Stimulated activated CD8-positive, alpha-beta memory T cell treated with anti-CD3 and anti-CD28 coated beads, Interleukin-12 subunit alpha, Interleukin-12 subunit beta, amount 100 ng/mL, for 1 hour (primary cell): Measurements from ENCODE around the gene ELP5.

Experiments used
- DNase-seq: peaks from one replicate; pipeline ENCODE4 v3.0.0-alpha.2; 2020; ENCODE audit warnings: low read depth

The ELP5 gene

DNA sequence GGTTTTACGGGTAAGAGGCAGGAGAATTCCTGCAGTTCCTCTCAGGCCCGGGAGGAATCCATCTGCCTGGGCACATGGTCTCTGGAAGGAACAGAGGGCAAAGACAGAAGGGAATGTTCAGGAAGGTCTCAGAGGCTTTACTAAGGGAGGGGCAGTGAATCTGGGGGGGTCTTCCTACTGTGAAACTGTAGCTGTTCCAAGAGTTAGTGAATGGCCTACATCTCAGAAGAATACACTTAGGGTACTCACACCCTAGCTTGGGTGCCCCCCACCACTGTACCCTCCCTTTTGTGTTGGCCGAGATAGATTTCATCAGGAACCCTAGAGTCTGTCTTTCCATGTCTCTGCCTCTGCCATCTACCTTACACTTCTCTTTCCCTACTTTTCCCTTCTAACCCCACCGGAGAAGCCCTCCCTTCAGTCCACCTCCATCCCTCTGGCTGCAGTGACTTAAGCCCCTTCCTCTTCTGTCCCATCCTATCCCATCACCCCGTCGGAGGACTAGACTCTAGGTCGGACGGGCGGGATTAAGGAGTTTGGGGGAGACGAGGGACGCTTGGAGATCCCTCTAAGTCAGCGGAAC is 32.7 kb upstream of the ELP5 start:
- no peak for DNase-seq

GRCh38 chr17:7219812-7220592 is 32.0 kb upstream of the ELP5 start, which contains the start of the genes ACADVL and DLG4:
ACADVL (plus strand) TSS chr17:7219938; CDS start chr17:7219985, 47 bp downstream.
DLG4 (minus strand) TSS chr17:7219836.
- DNase-seq = peak; percentile 60

DNA sequence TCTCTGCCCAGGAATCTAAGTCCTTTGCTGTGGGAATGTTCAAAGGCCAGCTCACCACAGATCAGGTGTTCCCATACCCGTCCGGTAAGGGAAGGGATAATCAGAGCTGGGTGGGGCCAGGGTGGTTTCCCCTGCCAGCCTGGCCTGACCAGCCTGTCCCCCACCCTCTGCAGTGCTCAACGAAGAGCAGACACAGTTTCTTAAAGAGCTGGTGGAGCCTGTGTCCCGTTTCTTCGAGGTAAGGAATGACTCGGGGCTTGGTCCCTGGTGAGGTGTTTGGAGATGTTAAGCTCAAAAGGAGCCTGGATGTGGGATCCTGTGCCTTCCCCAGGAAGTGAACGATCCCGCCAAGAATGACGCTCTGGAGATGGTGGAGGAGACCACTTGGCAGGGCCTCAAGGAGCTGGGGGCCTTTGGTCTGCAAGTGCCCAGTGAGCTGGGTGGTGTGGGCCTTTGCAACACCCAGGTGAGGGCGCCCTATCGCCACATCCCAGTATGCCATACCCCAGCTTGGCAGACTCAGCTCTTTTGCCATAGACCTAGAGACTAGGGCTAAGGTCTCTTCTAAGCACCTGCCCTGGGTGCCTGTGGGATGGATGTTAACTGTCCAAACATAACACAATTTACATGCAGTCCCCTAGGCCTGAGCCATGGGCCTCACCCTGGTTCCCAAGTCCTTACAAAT is 31.3 kb upstream of the ELP5 start:
- peak; percentile 22 for DNase-seq

DNA sequence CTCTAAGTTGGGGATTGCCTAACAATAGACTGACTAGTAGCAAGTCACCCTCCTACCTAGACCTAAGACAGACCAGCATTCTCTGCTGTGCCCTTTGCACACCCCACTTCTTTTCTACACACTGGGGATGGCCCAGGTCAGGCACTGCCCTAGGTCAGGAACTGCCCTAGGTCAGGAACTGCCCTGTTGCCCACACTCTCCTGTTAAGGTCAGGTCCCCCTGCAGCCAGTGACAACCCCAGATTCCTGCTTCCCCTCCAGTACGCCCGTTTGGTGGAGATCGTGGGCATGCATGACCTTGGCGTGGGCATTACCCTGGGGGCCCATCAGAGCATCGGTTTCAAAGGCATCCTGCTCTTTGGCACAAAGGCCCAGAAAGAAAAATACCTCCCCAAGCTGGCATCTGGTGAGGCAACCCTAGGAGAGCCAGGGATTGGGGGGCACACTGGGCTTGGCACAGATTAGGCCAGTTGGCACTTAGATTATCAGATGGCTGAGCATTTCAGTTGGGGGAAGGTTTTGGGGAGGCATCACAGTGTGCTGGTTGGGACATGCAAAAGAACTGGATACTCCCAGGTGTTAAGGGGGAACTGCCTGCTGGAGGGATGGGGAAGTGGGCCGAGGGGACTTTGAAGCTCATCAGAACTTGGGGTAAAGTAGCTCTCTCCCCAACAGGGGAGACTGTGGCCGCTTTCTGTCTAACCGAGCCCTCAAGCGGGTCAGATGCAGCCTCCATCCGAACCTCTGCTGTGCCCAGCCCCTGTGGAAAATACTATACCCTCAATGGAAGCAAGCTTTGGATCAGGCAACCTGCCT is 30.5 kb upstream of the ELP5 start:
- no peak for DNase-seq

- no peak for DNase-seq
These were observed 29.7 kb upstream of the ELP5 start for GRCh38 chr17:7222093-7222971.

DNA sequence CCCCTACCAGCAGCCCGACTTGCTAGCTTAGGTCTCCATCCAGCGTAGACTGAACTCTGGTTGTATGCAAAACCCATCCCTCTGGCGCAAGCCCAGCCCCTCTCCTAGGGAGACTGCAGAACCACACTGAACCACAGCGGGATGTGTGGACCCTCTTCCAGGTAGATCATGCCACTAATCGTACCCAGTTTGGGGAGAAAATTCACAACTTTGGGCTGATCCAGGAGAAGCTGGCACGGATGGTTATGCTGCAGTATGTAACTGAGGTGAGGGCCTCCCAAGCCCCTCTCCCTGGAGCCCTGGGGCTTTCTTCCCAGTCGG is 29.1 kb upstream of the ELP5 start:
- no peak for DNase-seq

GRCh38 chr17:7223375-7223774 is 28.6 kb upstream of the ELP5 start:
- no peak for DNase-seq

- DNase-seq = no peak
These were observed 27.9 kb upstream of the ELP5 start for GRCh38 chr17:7224110-7224509.

DNA sequence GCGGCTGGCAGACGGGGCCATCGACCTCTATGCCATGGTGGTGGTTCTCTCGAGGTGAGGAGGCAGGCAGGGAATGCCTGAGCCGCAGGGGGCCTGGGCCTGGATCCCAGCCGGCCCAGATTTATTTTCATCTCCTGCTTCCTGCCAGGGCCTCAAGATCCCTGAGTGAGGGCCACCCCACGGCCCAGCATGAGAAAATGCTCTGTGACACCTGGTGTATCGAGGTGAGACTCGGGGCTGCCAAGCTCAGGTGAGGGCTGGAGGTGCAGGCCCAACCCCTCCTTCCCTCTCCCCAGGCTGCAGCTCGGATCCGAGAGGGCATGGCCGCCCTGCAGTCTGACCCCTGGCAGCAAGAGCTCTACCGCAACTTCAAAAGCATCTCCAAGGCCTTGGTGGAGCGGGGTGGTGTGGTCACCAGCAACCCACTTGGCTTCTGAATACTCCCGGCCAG is 27.3 kb upstream of the ELP5 start:
- no peak for DNase-seq

DNA sequence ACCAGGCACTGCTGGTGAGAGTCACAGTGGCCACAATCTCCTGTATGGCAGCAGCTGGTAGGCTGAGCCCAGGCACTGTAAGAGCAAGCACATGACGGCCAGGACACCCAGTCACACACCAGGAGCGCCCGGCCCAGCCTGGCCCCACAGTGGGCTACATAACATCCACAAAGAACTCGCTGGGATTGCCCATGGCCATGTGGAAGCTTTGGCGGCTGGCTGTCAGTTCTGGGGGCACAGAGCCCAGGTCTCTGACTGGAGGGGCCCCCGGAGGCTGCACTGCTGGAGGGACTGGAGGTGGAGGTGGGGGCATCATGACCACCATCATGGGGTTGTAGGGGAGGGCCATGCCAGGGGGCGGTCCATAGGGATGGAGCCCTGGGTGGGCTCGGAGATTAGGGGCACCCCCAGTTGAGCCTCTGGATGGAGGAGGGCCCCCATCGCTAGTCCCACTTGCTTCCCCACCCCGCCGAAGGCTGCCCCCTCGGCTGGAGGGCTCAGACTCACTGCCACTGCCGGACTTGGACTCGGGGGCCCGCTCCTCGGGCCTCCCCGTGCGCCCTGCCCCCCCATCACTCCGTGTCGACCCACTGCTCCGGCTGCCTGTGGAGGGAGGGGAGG is 26.2 kb upstream of the ELP5 start:
- no peak for DNase-seq

DNA sequence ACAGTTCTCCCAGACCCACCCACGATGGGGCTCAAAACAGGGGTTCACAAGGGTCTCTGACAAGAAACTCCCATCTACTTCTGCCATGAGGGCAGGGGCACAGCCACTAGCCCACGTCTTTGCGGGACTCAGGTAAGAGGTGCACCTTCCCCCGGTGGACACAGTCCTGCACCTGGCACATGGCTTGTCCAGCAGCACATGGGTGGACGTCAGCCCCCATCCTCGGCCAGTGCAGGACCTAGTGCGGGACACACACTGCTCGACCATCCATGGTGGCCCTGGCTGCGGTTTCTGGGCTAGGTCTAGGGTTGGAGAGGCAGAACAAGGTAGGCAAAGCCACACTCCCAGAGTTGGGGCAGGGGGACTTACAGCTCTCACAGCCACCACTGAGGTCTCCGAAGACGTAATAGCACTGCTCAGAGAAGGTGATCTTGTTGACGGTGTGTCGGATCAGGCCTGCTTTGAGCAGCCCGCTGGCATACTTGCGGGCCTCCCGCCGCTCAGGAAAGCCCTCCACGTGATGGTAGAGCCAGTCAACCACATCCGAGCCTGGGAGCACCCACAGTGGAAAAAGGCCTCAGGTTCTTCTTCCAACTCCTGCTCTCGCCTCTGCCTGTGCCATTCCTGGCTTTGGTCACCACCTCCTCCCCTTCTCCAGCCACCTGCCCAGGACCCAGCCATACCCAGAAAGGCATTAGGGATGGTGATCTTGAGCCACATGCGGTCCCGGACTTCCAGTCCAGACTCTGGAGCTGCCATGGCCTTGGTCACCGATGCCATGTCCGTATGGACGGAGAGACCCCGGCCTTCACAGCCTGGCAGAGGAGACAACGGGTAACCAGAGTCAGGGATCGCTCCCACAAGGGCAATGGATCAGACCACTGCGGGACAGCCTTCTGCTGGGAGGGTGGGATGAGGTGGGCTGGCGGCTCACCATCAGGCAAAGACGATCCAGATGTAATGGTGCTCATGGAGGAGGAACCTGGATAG is 25.0 kb upstream of the ELP5 start:
- DNase-seq = no peak

- DNase-seq = no peak
These were observed 23.1 kb upstream of the ELP5 start for GRCh38 chr17:7228920-7229319.

DNA sequence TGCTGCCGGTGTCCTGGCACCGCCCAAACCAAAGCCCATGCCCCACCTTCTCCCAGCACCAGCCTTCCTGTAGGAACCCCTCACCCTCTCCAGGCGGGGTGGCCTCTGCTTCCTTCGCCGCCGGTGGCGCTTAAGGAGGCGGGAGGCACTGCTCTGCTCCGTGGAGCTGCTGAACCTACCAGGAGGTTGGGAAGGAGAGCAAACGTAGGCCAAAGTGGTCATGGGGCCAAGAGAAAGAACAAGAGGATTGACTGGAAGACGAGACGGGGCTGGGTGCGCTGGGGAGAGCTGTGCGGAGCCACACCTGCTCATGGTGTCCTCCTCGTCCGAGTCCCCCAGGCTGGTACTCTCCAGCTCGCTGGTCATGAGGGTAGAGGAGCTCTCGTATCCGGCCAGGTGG is 22.5 kb upstream of the ELP5 start:
- DNase-seq = no peak

DNA sequence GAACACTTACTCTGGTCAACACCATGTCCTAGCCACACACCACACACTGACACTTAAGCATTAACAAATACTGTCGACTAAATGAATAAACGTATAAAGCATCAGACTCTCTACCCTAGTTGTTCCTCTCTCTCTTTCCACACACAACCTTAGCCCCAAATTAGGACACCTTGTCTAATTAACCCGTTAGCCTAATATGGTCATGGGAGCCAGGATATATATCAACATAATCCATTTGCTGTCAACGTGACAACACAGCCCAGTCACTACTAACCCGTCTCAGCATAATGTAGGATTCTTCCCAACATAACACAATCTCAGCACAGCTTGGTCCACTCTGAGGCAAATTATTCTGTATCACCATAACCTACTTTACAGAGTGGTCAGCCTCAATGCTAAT is 19.9 kb upstream of the ELP5 start:
- no peak for DNase-seq

DNA sequence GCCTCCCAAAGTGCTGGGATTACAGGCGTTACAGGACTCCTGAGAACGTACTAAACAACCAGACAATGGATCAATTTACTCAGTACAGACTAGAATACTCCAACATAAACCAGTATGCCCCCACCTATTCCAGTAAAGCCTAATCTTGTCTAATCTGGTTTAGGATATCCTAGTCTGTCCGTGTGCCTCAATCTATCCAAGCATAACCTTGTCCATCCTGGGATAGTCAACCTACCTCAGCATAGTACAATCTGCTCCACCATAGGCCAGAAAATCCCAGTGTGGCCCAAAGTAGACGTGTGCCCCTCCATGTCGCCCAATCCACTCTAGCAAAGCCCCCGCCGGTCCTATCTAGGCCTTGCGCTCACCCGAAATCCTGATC is 18.3 kb upstream of the ELP5 start:
- DNase-seq = no peak

- DNase-seq = peak; percentile 92
These were observed 17.7 kb upstream of the ELP5 start, which contains the start of gene DVL2 for GRCh38 chr17:7234083-7234951. DVL2 (minus strand) TSS chr17:7234517; CDS start chr17:7234262, 255 bp downstream.

DNA sequence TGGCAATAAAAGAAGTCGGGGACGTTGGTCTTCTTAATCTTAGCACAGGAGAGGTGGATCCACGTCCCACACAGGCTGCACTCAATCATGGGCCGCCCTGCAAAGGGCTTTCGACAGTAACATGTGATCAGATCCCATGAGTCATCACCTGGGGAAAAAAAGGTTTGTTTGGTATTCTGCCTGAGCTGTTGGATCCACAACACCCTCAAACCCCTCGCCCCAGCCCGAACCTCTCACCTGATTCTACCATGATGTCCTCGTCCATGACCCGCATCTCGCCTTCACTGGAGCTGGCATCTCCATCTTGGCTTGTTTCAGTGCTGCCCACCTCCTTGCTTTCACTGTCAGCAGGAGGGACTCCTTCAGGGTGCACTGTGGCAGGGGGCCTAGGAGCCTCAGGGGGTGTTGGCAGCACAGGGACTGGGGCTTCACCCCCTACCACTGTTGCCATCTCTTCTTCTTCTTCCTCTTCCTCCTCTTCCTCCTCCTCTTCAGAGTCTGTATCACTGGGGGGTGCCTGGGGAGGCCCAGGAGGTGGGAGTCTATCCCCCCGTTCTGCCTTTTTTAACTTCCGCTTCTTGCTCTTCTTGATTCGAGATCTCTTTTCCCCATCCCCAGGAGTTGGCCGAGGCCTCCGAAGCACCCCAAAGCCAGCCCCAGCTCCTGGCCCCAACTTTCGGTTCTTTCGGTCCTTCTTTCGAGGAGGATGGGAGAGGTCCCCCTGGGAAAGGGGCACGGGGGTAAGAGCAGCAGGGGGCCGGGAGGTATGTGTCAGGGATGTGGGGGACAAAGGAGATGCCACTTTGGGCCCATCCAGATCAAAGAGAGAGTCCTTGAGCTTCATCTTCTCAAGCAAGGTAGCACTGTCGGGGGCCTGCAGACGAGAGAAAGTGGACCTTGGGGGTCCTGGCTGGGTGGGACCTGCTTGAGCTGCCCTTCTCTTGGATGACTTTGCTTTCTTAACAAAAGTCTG is 16.0 kb upstream of the ELP5 start:
- no peak for DNase-seq
